LNCaP clone FGC (cell line): ENCODE results near the gene FHIT.
A peak's percentile ranks its signal among the peaks of the same experiment; 100 is the strongest.

ENCODE experiments used
- DNase-seq: peaks from one replicate; pipeline ENCODE4 v3.0.0-alpha.2; 2011; ENCODE audit warnings: low read depth
- H3K4me3 ChIP-seq: 2 replicates; pipeline ENCODE4 v1.5.1; 2011; ENCODE audit warnings: mild to moderate bottlenecking, low read depth, low read length, control low read depth
- CTCF ChIP-seq: IDR thresholded peaks from 2 replicates; pipeline ENCODE4 v1.5.1; 2012; ENCODE audit warnings: mild to moderate bottlenecking; ENCODE audit not compliant: control insufficient read depth, insufficient read depth; ENCODE audit errors: extremely low read depth

Gene FHIT

GRCh38 chr3:59775106-59775505 is 1476.1 kb downstream of the FHIT start:
- DNase-seq: no peak
- no peak overlapping the region for H3K4me3 ChIP-seq
- TF ChIP-seq CTCF: no peak

- no peak overlapping the region for H3K4me3 ChIP-seq
- no peak for TF ChIP-seq CTCF
- DNase-seq: no peak
These were observed 1476.6 kb downstream of the FHIT start for GRCh38 chr3:59774634-59775033.

GRCh38 chr3:59774000-59774399 is 1477.3 kb downstream of the FHIT start:
- no peak for TF ChIP-seq CTCF
- H3K4me3 ChIP-seq: no peak overlapping the region
- peak; percentile 21 for DNase-seq

- no peak for TF ChIP-seq CTCF
- H3K4me3 ChIP-seq: no peak overlapping the region
- no peak for DNase-seq
These were observed 1478.5 kb downstream of the FHIT start for GRCh38 chr3:59772416-59773408.

- no peak for TF ChIP-seq CTCF
- H3K4me3 ChIP-seq: no peak overlapping the region
- no peak for DNase-seq
These were observed 1479.5 kb downstream of the FHIT start for GRCh38 chr3:59771768-59772181.

GRCh38 chr3:59769127-59769750 is 1482.0 kb downstream of the FHIT start:
- DNase-seq: no peak
- no peak for TF ChIP-seq CTCF
- H3K4me3 ChIP-seq: no peak overlapping the region
